Stimulated activated CD8-positive, alpha-beta memory T cell treated with anti-CD3 and anti-CD28 coated beads, Interleukin-15, amount 100 ng/mL, for 48 hours (primary cell): ENCODE data around the gene HK2.
"Not testable (repeated sequence)": the region's sequence is repeated elsewhere in the genome, so short reads cannot be mapped to it uniquely, and the experiment has no call there.

Experiments
- DNase-seq, 2 donors: peaks; one replicate each; pipeline ENCODE4 v3.0.0-alpha.2; 2020; ENCODE audit warnings: low read depth in 2 of 2

The HK2 gene

DNA sequence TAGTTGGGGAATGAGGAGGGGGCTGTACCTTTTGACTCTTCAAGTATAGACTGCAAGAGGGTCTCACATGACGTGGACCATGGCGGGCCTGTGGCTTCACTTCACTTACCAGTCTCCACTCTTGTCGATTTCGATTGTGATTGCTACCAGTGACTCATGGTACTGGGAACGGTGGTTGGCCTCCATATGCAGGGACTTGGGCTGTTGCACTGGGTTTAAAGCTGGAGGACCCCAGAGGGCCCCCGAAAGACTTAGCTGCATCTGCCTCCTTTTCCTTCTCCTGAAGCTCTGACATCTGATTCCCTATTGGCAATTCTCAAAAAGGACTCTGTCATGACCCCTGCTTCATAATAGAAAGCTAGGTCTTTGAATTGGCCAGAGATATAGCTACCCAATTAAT lies 43.4 kb downstream of the HK2 start:
- no peak for DNase-seq

DNA sequence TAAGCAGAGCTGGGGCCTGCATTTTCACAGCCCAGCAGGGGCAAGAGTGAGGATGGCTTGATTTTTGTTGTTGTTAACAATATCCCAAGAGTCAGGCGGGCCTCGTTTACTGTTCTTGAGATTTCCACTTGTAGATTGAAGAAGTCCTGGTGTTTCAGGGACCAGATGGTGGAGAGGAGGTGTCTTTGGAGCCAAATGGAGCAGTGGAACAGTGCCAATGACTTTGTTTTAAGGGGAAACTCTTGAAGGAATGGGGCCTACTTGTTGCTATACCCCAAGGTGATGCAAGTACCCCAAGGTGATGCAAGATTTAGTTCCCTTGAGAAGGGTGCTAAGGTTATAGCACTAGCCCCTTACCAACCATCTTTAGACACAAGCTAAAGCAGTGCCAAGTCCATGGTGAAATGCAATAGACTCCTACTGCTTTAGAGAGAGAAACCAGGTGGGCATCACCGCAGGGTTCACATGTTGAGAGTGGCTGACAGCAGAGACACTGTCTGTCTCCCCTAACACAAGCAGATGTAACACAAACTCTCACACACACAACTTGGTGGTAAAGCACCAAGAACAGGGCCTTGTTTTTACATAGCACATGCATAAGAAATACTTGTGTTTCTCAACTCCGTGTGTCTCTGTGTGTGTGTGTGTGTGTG lies 44.0 kb downstream of the HK2 start:
- DNase-seq = no peak

DNA sequence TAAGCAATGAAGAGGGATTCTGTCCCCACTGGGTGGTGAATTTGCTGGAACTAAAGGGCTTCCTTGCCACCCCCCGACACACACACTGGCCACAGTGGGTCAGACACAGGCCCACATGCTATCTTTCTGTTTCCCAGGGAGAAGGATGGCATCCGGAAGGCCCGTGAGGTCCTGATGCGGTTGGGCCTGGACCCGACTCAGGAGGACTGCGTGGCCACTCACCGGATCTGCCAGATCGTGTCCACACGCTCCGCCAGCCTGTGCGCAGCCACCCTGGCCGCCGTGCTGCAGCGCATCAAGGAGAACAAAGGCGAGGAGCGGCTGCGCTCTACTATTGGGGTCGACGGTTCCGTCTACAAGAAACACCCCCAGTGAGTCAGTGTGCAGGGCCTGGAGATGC lies 44.6 kb downstream of the HK2 start:
- no peak for DNase-seq

DNA sequence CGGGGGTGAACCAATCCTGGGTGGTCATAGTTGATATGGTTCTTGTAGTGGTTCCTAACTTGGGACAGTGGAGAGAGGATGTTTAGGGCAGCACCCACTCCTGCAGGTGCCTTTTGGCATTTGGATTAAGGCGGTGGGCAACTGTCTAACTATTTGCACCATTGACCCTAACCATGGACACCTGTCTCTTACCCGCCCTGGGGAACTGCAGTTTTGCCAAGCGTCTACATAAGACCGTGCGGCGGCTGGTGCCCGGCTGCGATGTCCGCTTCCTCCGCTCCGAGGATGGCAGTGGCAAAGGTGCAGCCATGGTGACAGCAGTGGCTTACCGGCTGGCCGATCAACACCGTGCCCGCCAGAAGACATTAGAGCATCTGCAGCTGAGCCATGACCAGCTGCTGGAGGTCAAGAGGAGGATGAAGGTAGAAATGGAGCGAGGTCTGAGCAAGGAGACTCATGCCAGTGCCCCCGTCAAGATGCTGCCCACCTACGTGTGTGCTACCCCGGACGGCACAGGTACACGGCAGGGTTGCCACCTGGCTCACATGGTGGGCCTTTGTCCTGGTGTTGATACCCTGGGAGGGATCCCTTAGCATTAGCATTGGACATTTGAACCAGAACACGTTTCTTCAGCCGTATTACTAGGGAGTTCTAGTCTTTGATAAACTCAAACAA lies 46.3 kb downstream of the HK2 start:
- no peak for DNase-seq

DNA sequence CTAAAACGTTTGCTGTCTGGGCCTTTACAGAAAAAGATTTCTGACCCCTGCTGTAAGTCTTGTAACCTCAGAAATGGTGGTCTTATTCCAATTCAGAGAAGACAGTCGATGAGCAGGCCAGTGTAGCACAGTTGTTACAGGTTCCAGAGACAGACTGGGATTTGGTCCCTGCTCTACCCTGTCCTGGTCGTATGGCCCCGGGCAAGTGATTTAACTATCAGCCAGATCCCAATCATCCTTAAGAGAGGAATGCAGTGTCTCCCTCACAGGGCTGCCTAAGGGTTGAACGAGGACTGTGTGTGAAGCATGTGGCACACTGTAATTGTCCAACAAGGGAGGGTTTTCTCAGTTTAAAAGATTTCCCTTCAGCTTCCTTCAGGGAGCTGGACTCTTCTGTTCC lies 47.2 kb downstream of the HK2 start:
- DNase-seq = no peak

DNA sequence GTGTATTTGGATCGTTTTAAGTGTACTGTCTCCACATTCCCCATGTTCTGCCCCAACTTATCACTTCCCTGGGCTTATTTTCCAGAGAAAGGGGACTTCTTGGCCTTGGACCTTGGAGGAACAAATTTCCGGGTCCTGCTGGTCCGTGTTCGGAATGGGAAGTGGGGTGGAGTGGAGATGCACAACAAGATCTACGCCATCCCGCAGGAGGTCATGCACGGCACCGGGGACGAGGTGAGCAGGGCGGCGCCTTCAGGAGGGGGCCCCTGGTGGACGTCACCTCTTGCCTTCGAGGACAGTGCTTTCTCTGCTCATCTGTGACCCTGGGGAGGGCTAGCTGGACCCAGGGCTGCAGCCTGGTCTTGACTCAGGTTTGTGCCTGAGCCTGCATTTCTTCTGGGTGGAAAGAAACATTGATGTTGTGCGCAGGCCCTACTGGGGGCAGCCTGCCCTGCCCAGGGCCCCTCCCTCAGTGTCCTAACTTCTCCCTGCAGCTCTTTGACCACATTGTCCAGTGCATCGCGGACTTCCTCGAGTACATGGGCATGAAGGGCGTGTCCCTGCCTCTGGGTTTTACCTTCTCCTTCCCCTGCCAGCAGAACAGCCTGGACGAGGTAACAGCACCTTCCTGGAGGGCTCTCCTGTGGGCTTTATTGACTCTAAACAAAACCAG lies 47.8 kb downstream of the HK2 start:
- DNase-seq = no peak

DNA sequence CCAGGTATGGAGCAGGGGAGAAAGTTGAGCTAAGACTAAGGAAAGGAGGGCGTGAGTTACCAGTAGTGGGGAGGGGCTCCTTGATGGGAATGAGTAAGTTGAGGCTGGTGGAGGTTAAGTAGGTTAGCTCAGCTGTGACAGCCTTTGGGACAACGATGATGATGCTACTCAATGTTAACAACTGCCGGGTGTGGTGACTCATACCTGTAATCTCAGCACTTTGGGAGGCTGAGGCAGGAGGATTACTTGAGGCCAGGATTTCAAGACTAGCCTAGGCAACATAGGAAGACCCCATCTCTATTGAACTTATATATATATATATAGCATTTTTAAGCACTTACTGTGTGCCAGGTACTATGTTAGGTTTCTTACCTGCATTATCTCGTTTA lies 48.4 kb downstream of the HK2 start:
- no peak for DNase-seq

DNA sequence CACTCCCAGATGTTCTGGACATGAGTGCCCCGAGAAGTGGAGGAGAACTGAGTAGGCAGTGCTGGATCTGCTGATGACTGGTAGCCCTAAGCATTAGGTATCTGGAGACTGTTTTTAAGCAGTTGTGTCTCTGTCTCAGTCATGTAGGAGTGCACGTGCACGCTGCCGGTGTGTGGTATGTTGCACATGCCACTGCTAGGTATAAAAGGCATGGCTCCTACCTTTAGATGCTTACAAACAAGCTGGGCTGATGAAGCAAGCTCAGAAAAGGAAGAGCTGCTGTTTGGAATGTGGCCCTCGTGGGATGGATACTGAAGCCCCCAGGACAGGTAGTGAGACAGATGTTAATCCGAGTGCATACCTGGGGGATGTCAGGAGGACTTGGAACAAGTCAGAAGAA lies 49.1 kb downstream of the HK2 start:
- no peak for DNase-seq

DNA sequence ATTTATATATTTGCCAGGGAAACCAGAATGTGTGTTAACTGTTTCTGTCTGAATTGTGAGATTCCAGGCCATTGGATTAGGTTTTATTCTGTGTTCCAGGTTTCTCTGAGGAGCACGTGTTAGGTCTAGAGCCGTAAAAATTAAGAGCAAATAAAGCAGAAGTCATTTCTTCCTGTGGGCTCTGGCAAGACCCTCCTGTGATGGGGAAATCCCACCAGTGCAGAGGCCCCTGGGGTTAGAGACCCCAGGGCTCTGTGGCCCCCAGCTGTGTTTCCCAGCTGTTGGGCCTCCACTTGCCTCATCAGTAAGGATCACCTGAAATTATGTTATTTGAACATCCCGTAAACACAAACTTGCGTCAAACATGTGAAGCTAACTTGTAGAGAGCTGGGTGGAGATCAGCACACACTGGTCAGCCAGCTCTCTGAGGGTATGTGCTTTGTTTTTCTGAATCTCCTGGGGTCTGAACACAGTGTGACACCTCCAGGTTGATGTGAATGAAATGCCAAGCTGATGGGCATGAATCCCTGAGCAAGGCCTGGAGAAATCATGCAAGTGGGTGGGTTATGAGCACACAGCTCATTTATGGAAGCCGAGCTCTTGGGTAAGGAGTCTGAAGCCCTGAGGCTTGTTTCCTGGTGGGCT lies 50.3 kb downstream of the HK2 start:
- DNase-seq = no peak

DNA sequence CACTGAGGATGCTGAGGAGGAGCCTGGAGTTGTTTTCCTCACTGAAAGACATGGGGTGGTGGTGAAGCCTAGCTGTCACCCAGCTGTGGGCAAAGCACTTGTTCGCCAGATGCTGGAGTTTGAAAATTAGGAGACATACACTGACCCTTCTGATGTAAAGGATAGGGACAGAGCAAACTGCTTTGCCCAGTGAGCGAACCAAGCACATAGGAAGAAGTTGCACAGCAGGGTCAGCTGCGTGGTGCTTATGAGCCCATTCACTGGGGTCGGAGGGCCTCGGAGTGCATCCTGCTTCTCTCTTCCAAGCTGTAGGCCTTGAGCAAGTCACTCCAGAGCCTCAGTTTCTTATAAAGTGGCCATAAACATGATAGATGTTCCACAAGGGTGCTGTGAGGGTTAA lies 50.9 kb downstream of the HK2 start:
- no peak for DNase-seq

DNA sequence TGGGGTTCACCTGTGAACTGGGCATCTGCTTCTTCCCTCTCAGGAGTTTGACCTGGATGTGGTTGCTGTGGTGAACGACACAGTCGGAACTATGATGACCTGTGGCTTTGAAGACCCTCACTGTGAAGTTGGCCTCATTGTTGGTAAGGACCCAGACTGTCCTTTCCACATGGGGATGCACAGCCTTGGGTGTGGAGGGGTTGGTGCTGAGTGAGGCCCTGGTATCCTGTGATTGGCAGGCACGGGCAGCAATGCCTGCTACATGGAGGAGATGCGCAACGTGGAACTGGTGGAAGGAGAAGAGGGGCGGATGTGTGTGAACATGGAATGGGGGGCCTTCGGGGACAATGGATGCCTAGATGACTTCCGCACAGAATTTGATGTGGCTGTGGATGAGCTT lies 52.3 kb downstream of the HK2 start:
- DNase-seq = no peak

DNA sequence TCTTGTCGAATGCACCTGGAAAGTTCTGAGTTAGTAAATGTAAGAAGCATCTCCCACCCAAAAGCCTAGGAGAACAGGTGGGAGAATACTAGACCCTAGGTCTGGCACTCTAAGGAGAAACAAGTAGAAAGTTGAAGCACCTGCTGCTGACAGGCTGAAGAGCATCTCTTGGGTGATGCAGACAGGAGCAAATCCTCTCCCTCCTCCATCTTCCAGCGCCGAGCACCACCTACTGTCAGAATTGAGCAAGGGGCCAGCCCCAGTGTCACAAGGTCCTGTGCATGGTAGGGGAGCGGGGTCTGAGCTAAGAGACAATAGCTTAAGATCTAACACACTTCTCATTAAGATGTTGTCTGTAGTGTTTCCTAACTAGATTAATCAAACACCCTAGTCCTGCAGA lies 52.9 kb downstream of the HK2 start:
- DNase-seq = no peak

DNA sequence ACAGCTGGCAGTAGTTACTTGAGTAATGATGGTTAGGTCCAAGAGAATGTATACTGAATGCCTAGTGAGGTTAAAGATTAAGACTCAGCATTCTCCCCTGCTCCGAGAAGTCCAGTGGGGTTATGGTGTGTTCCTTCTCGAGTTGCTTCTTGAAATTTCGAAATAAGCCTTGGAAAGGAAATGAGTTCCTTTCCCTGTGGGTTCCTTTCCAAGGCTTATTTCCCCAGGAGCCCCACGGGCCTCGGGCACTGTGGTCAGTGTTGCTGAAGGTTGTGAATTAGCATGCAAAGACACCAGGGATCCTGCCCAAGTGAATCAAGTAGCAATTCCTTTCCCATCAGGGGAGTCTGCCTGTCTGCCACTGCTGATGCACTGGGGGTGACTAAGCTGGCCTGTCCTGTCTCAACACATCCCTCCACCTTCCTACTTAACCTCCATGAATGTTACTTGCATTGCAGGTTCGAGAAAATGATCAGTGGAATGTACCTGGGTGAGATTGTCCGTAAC lies 53.6 kb downstream of the HK2 start:
- no peak for DNase-seq

DNA sequence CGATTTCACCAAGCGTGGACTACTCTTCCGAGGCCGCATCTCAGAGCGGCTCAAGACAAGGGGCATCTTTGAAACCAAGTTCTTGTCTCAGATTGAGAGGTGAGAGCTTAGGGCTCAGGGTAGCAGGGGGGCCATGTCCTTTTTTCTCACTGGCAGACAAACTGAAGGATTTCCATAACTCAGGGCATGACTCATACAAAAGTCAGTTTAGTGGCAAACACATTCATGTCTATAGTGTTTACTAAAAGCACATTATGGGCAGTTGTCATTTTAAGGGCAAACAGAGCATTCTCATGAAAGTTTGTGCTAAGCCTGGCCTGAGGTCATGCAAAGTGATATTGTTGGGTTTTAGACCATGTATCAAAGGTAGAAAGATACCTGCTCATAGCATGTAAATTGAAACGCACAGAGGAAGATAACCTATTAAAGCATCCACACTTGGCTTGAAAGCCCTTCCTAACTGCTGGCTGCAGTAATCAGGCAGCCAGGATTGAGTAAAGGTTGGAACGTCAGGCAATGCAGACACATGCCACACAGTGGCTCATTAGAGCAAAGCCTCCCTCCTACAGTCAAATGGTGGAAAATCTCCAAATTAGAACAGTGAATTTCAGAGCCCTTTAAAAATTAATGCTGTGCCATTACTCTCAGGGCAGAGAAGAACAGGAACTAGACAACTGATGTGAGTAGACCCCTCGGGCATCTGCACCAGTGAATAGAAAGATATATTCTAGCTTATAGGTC lies 54.2 kb downstream of the HK2 start:
- no peak for DNase-seq

DNA sequence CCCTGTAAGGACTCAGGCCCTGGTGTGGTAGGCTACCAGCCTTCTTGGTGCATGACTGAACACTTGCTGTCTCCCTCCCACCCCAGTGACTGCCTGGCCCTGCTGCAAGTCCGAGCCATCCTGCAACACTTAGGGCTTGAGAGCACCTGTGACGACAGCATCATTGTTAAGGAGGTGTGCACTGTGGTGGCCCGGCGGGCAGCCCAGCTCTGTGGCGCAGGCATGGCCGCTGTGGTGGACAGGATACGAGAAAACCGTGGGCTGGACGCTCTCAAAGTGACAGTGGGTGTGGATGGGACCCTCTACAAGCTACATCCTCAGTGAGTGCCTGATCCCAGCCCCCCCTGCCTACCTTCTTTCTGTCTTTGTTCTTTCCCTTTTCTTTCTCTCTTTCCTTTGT lies 55.2 kb downstream of the HK2 start:
- DNase-seq = no peak

DNA sequence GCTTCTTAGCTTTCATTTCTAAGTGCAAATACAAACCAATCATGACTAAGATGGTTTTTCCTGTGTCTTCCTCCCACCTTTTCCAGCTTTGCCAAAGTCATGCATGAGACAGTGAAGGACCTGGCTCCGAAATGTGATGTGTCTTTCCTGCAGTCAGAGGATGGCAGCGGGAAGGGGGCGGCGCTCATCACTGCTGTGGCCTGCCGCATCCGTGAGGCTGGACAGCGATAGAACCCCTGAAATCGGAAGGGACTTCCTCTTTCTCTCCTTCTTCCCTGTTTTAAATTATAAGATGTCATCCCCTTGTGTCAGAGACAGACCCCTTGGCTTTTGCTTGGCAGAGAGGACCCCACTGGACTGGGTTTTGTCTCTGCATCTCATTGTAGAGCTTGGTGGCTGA lies 56.8 kb downstream of the HK2 start:
- DNase-seq = no peak

DNA sequence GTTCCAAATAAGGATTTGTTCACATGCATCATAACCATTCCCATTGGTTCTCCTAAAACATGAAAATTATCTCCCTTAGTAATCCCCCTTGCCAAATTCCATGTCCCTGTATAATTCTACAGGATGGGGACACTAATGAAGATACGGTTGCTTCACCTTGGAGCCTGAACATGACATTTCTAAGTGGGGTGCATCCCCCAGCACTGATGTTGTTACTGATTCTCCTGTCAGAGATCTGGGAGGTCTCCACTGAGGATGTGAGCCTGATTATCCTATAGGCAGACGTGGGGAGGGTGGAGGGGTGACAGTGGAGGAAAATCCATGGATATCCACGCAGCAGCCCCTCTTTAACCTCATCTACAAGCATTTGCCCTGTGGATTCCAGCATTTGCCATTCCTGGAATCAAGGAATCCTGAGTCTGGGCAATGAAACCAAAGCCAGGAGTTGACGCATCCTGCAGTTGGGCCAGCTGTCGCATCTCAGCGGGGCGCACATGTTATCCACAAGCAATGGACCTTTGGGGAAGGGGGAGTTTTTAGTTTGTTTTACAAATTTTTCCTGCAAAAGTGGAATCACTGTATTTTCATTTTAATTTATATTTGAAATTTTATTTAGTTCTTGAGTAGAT lies 57.3 kb downstream of the HK2 start:
- DNase-seq = no peak

DNA sequence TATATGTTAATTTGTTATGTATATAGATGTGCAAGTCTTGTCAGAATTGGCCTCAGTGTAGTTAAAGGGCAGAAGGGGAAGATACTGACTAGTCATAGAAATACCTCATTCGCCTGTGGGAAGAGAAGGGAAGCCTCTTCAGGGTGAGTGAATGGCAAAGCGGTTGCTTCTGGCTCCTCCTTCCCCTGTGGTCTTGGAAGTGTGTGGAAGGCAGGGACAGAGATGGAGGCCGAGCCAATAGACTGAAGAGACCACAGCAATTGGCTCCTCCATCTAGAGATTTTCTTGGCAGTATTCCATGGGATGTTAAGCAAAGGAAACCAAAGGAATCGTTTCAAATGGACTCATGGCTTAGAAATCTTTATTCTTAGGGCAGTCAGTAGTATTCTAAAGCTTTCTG lies 57.9 kb downstream of the HK2 start:
- DNase-seq = not testable (repeated sequence)

DNA sequence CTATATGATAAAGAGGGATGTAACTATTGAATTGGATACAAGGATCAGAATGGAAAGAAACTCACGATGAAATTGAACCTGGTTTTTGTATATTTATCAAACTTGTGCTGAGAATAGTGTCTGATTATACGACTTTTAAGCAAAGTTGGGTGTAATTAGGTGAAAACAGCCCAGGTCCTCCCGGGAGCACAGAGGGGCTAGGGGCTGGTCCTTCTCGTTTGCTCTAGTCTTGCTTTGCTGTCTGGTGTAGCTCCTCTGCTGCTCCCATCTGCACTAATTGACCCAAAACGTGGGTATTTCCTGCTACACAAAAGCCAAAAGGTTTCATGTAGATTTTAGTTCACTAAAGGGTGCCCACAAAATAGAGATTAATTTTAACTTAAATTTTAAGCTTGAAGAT lies 58.7 kb downstream of the HK2 start:
- no peak for DNase-seq

DNA sequence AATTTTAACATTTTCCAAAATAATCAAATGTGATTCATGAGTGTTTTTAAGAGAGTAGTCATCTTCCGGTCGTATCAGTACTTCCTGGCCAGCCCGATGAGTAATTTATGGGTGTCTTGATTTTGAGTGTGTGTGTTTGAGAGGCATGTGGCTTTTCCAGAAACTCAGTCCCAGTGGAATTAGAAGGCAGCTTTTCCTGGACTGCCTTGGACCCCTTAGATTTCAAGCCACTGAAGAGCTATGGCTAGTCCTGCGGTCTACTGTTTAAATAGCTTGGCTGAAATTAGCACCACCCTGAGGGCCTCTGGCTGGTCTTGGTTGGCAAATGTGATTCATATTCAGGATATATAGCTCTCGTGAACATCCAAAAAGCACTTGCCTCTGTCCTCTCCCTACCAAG lies 59.4 kb downstream of the HK2 start:
- no peak for DNase-seq

DNA sequence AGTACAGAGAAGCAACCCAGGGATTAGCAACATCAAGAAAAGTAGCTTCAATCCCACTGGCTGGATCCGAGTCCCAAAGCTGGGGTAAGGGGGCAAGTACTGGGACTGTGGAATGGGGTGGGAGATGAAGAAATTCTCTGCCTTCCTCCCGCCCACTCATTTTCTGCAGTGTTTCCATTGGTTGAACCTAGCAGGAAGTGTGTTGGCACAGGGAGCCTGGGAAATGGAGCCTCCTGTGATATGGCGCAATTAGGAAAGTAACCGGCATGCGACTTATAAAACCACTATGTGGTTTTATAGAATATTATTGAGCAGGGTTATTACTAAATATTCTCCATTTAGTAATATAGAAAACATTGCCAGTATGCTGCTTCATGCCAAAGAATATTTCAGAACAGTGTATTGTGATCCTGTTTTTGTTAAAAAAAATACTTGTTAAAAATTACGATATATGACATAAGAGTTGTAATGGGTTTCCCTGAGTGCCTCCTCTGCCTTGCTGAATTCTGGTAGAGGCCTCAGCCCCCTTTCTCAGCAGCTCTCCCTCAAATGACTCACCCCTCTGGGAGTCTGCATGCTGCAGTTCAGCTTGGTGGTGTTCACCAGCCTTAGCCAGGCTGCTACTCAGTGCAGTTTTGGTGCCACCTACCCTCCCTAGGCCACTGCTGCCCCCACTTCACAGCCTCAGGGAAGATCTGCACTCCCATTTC lies 60.5 kb downstream of the HK2 start:
- no peak for DNase-seq
